Myocyte (in vitro differentiated cells): ENCODE measurements around the gene C10orf53. TPM values are rescaled to one million over a fixed set of nuclear protein-coding genes. Genes with fewer than 3 reads are reported as not detected.
A peak's percentile ranks its signal among the peaks of the same experiment; 100 is the strongest.

Experiments used
- DNase-seq: peaks from one replicate; pipeline ENCODE4 v3.0.0-alpha.2; 2012; ENCODE audit warnings: low read depth
- total RNA-seq: library from RNA; depleted of rRNA; stranded (reverse); fragments of >200 nt; gene quantifications from 2 replicates; pipeline ENCODE4 v1.2.3, GENCODE V29; 2014

Gene C10orf53
- total RNA-seq, 1 donor from 2014 or later: not detected

DNA sequence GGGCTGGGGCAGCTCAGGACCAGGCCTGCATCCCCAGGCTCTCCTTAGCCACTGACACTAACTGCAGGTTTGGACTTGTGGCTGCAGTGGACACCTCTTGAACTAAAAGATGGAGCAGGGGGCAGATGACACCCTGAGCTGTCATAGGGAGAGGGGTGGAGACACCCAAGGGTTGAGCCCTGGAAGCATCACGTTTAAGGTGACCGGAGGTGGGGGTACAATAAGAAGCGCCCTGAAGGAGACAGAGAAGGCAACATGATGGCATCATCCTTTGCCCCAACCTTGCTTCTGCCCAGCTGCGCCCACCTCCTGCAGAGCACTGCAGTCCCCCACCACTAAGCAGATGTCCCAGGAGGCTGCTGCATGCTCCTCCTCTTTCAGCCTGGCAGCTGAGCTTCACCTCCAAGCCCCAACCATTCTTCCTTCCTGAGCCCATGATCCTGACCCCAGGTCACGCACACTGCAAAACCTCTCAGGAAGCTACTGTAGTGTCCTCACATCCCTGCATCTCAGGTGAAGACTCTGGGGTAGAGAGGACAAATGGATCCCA, 57.2 kb downstream of the C10orf53 start:
- DNase-seq: no peak

- no peak for DNase-seq
These were observed 58.2 kb downstream of the C10orf53 start for GRCh38 chr10:49737474-49738201.

GRCh38 chr10:49738616-49739360, 59.3 kb downstream of the C10orf53 start:
- no peak for DNase-seq

GRCh38 chr10:49739426-49739825, 60.0 kb downstream of the C10orf53 start:
- no peak for DNase-seq

- DNase-seq: no peak
These were observed 61.1 kb downstream of the C10orf53 start for GRCh38 chr10:49740346-49741107.

- DNase-seq: peak; percentile 2
These were observed 61.9 kb downstream of the C10orf53 start for GRCh38 chr10:49741108-49741995.

DNA sequence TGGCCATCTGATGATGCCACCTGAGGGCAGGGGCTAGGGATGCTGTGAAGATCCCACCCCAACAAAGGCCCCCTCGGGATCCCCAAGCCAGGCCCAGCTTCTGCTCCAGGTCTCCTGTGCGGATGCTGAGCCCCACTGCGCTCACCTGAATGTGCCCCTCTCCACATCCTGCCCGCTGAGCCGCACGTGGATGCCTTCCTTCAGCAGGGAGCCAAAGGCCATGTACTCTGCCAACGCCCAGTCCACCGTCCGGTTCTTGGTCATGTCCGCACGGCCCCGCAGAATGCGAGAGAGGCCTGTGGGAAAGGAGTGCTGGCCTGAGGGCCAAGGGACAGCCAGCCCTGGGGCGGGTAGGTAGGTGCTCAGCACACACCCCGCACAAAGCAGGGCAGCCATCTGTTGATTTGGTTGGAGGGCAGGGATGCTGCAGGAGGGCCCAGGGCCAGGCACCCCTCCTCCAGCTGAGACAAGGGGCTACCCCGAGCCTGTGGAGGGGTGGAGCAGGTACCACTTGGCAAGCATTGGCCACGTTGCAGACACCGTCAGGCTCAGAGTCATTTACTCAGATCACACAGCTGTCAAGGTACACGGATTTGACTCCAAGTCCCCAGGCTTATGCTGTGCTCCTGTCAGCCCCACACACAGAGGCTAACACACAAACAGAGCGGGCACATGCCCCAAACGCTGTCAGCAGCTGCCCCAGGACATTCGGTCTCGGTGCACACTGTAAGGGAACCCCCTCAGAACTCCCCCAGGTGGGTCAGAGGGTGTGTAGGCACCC, 63.4 kb downstream of the C10orf53 start:
- no peak for DNase-seq

- no peak for DNase-seq
These were observed 64.1 kb downstream of the C10orf53 start for GRCh38 chr10:49743464-49744075.

DNA sequence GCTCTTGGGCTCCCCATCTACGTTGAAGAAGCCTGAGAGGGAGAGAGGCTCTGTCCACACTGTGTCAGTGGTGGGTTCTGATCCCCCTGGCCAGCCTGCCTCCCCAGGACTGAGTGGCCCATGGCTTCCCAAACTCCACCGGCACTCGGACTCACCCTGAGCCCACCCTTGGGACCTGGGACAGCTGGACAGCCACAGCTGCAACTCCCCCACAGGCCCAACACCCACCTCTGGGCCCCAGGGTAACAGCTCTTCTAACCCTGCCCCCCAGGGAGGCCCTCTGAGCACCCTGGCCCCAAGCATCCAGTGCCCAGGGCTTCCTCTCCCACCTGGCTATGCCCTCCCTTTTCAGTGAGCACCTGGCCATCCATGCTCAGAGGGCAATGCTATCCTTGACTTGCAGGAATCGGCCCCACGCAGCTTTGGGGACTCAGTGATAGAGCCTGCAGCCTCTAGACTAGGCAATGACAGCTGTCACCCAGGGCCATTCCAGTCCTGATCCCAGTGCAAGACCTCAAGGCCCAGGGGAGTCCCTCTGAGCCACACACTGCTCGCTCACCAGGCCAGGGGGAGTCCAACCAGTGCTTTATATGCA, 64.7 kb downstream of the C10orf53 start:
- no peak for DNase-seq

DNA sequence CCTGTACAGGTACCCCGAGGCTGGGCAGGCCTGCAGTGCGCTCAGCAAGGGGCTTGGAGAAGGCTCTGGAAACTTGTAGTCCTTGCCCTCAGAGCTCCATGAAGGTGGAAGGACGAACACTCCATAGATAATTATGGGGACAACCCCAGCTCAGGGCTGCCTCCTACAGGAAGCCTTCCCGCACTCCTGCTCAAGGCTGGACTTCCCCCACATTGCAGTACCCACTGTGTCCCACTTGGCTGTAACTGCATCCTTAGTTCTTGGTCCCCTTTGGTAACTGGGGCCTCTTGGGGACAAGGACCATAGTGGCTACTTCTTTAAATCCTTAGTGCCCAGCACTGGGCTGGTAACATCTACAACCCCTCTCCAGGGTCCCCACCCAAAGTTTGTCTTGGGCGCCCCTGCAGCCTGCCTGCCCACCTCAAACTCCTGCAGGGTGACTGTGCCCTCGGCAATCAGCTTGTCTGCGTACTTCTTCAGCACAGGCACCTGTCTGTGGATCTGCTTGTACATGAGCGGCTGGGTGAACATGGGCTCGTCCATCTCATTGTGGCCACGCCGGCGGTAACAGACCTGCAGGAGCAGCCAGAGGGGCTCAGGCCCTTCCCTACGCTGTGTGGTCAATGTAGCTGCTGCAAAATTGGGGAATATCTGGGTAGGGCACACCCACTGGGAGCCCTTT, 65.6 kb downstream of the C10orf53 start:
- no peak for DNase-seq

DNA sequence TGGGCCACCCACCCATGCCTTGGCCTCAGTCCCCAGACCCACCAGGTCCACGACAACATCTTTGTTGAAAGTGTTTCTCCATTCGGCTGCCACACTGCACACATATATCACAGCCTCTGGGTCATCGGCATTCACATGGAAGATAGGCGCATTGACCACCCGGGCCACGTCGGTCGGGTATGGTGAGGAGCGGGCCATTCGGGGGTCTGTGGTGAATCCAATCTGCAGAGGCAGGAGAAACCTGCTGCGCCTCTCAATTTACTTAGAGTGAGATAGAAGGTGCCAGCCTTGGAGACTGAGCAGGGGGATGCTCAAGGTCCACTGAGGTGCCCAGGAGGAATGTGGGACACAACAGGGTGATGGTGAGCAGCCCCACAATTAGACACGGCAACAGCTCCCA, 66.3 kb downstream of the C10orf53 start:
- DNase-seq: no peak

- no peak for DNase-seq
These were observed 67.3 kb downstream of the C10orf53 start for GRCh38 chr10:49746626-49747302.

Other genes starting within 250 kb of the C10orf53 start
- gene ERCC6, start 140.5 kb upstream of the C10orf53 start, total RNA-seq: 11.2 and 11.8 TPM in 2 replicates
- not detected in 2 replicates for gene SLC18A3, start 69.3 kb upstream of the C10orf53 start, total RNA-seq
- gene CHAT, start 65.6 kb upstream of the C10orf53 start, total RNA-seq: not detected in 2 replicates
- gene OGDHL, start 82.7 kb downstream of the C10orf53 start, total RNA-seq: 0.05 and 0.16 TPM in 2 replicates